Activated naive CD8-positive, alpha-beta T cell (primary cell): ENCODE data around the gene THAP8.
A peak's percentile ranks its signal among the peaks of the same experiment; 100 is the strongest.

ENCODE experiments used
- H3K27ac Mint-ChIP-seq: one replicate; pipeline ENCODE4 v1.8.0; 2021; ENCODE audit warnings: mixed read lengths
- H3K27me3 Mint-ChIP-seq: one replicate; pipeline ENCODE4 v1.8.0; 2021; ENCODE audit warnings: mixed read lengths
- H3K36me3 Mint-ChIP-seq: one replicate; pipeline ENCODE4 v1.8.0; 2021; ENCODE audit warnings: mixed read lengths
- H3K4me1 Mint-ChIP-seq: one replicate; pipeline ENCODE4 v1.8.0; 2021; ENCODE audit warnings: low read depth, mixed read lengths
- H3K4me3 Mint-ChIP-seq: one replicate; pipeline ENCODE4 v1.8.0; 2021; ENCODE audit warnings: mild to moderate bottlenecking, mixed read lengths
- H3K9me3 Mint-ChIP-seq: one replicate; pipeline ENCODE4 v1.8.0; 2021; ENCODE audit warnings: low read depth, mixed read lengths

The THAP8 gene

DNA sequence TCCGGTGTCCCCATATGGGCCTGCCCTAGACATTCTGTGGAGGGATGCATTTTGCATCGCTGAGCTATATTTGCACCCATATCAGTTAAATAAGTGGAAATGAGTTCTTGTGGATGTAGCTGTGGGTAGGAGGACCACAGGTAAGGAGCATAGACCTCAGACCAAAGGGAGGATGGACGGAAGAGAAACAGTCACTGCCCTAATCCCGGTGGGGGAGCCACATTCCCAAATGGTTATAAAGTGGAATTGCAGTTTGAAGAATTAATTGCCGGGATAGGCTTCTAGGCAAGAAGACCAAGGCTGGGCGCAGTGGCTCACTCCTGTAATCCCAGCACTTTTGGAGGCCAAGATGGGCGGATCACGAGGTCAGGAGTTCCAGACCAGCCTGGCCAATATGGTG, 57.3 kb downstream of the THAP8 start:
- Mint-ChIP-seq H3K4me3 (peak overlapping the region; percentile 94), H3K9me3 (no peaks in the 10 kb centered on the region), H3K27ac (peak overlapping the region; percentile 79), H3K27me3 (no peaks in the 10 kb centered on the region), H3K4me1 (peaks cover 35% of the 10 kb centered on the region), H3K36me3 (no peaks in the 10 kb centered on the region)

DNA sequence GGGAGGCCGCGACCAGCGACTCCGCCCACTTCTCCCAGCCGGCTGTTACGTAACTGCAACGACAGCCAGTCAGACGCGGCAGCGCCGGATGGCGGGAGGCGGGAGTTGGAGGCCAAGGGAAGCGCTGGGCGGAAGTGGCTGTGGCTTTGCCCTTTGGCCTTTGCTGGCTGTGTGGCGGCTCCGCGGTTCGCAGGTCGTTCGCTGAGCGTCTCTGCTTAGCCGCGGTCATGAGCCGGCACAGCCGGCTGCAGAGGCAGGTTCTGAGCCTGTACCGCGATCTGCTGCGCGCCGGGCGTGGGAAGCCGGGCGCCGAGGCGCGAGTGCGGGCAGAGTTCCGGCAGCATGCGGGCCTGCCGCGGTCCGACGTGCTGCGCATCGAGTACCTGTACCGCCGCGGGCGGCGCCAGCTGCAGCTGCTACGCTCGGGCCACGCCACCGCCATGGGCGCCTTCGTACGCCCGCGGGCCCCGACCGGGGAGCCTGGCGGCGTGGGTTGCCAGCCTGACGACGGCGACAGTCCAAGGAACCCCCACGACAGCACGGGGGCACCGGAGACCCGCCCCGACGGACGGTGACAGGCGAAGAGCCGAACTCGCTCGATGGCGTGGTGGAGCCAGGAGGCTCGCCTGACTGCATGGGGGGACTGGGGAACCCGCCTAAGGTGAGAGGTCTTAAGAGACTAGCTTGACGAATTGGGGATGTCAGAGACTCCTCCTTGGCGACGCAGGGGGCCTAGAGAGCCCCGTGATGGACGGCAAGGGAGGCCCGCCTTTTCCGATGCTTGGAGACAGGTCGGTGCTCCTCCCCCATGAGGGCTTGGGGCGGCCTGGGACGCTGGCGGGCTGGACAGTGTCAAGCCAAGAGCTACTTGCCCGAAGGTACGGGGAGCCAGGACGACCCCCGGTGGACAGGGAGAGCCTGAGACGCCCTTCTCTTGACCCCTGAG, 58.8 kb downstream of the THAP8 start, which contains the start of gene SDHAF1:
TSS of gene SDHAF1 (plus strand) at position 141 of the 946 bp plus-strand sequence. CDS start at position 228, 87 bp downstream.
- H3K36me3 Mint-ChIP-seq = no peaks in the 10 kb centered on the region
- H3K9me3 Mint-ChIP-seq = no peaks in the 10 kb centered on the region
- H3K27ac Mint-ChIP-seq = peak within 1 kb of the TSS; percentile 92
- peak within 1 kb of the TSS; percentile 94 for H3K4me3 Mint-ChIP-seq
- peaks cover 30% of the 10 kb centered on the region for H3K4me1 Mint-ChIP-seq
- H3K27me3 Mint-ChIP-seq = no peaks in the 10 kb centered on the region

DNA sequence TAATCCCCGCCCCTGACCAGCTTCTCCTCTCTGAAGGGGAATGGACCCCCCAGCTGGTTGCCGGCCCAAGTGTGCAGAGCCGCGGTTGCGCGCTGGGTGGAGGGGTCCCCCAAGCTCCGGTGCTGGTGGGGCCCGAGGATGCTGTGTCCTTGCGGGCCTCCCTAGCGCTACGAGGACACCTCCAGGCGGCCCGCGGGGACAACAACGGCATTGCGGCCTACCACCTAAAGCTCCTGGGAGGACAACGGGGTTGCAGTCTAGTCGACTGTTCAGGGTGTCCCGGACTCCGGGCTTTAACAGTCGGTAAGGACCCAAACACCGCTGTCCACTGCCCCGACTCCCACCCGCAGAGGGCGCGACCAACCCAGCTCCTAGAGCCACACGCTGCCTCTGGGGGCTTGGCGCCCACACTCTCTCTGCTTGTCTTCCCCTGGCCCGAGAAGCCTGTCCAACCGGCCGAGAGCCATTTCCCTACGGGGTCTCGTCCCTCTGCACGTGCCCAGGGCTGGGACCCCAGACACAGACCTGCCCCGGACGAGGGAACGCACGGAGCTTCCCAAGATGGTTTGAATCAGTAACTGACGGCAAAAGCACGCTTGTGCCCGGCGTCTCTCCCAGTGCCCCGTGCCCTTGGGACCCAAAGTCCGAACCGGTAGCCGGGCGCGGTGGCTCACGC, 60.0 kb downstream of the THAP8 start:
- Mint-ChIP-seq H3K27ac (peak overlapping the region; percentile 73), H3K36me3 (no peaks in the 10 kb centered on the region), H3K27me3 (no peaks in the 10 kb centered on the region), H3K4me1 (peaks cover 23% of the 10 kb centered on the region), H3K9me3 (no peaks in the 10 kb centered on the region), H3K4me3 (peak overlapping the region; percentile 73)

DNA sequence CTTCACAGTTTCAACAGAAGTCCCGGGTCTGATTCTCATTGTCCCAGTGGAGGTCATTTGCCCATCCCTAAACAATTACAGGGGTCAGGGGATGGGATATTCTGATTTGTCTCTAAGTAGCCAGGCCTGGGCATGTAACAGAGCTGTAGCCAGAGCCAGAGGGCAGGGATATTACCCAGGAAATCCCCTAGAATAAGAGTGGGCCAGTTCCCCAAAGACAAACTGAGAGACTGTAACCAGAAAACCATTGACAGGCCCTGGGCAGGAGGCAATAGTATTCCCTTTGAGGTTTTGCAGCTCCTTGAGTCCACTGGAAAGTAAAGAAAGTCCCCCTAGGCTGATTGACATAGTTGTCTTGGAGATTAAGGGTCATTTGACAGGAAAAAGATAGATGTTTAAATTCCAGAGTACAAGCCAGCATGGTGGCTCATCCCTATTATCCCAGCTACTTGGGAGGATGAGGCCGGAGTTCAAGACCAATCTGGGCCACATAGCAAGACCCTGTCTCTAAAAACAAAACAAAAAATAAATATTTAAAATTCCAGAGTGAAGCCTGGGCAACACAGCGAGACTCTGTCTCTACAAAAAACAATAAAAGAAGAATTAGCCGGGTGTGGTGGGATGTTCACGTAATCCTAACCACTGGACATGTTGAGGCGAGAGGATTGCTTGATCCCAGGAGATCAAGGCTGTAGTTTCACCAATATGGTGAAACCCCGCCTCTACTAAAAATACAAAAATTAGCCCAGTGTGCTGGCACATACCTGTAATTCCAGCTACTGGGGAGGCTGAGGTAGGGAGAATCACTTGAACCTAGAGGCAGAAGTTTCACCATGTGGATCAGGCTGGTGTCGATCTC, 60.9 kb downstream of the THAP8 start:
- Mint-ChIP-seq H3K4me1 (peaks cover 23% of the 10 kb centered on the region), H3K36me3 (peaks cover 2% of the 10 kb centered on the region), H3K9me3 (no peaks in the 10 kb centered on the region), H3K27ac (no peak overlapping the region), H3K27me3 (peaks cover 1% of the 10 kb centered on the region), H3K4me3 (peak overlapping the region; percentile 27)

DNA sequence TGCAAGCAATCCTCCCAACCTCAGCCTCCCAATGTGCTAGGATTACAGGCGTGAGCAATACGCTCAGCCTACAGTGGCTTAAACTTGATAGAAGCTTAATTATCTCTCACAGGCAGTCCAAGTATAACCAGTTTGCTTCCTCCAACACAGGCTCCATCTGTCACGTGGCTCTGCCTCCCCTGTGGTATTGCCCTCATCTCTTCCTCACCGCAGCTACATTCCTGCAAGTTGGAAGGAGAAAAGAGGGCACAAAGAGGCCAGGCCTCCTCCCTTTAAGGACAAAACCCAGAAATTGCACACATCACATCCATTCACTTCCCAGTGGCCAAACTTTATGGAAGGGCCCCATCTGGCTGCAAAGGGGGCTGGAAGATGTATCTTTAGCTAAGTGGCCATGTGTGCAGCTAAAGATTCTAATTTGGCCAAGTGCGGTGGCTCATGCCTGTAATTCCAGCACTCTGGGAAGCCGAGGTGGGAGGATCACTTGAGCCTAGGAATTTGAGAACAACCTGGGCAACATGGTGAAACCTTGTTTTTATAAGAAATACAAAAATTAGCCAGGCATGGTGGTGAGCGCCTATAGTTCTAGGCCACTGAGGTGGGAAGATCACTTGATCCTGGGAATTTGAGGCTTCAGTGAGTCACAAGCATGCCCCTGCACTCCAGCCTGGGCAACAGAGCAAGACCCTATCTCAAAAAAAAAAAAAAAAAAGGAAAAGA, 62.2 kb downstream of the THAP8 start:
- Mint-ChIP-seq H3K9me3 (no peaks in the 10 kb centered on the region), H3K36me3 (peaks cover 2% of the 10 kb centered on the region), H3K27ac (no peak overlapping the region), H3K4me3 (no peak overlapping the region), H3K4me1 (peaks cover 16% of the 10 kb centered on the region), H3K27me3 (peaks cover 2% of the 10 kb centered on the region)

DNA sequence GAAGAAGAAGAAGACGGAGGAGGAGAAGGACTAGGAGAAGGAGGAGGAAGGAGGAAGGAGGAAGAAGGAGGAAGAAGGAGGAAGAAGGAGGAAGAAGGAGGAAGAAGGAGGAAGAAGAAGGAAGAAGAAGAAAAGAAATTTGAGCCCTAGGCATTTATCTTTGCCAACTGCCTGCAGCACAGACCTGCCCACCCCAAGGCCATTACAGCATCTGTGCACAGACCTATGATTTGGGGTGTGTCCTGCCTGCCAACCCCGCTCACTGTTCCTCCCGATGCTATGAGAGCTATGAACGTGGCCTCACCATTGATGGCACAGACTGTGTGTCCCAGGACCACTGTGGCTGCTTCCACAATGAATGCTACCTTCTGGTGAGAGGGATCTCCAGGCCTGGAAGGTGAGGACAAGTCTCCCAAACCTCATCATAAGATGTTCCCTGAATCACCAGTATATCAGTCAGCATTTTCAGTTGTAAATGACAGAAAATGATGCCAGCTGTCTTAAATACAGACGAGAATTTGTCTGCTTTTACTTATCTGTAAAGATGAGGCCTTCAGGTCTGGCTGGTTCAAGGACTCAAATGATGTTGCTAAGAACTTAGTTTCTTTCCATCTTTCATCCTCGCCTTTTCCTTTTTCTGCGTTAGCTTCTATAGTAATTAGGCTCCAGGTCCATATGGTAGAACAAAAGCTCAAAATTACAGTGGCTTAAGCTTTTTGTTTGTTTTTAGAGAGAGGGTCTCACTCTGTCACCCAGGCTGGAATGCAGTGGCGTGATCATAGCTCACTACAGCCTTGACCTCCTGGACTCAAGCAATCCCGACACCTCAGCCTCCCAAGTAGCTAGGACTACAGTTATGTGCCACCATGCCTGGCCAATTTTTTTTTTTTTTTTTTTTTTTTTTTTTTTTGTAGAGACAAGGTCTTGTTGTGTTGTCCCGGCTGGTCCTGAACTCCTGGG, 63.0 kb downstream of the THAP8 start:
- Mint-ChIP-seq H3K4me3 (no peak overlapping the region), H3K4me1 (peaks cover 13% of the 10 kb centered on the region), H3K27ac (no peak overlapping the region), H3K27me3 (peaks cover 5% of the 10 kb centered on the region), H3K9me3 (no peaks in the 10 kb centered on the region), H3K36me3 (peaks cover 2% of the 10 kb centered on the region)

DNA sequence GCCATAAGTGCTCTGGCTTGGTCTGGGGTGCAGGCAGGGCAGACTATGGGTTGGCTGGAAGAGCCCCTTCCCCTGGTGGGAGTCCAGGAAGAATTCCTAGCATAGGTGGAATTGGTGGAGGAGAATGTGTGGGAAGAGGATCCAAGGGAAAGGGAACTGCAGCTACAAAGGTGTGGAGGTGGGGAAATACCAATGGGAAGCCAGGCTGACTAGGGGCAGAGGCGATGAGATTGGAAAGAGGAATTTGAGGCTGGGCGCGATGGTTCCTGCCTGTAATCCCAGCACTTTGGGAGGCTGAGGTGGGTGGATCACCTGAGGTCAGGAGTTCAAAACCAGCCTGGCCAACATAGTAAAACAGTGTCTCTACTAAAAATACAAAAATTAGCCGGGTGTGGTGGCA, 63.9 kb downstream of the THAP8 start:
- Mint-ChIP-seq H3K27ac (no peak overlapping the region), H3K9me3 (no peaks in the 10 kb centered on the region)

DNA sequence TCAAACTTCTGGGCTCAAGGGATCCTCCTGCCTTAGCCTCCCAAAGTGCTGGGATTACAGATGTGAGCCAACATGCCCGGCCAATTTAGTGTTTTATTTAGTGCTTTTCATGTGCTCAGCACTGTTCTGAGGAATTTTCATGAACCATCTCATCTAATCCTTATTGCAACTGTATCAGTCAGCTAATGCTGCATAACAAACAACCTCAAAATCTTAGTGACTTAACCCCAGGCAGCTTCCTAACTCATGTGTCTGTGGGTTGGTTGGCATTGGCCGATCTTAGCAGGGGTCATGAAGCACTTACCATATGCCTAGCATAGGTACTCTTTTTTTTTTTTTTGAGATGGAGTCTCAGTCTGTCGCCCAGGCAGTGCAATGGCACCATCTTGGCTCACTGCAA, 65.3 kb downstream of the THAP8 start:
- Mint-ChIP-seq H3K4me3 (no peak overlapping the region), H3K36me3 (peaks cover 2% of the 10 kb centered on the region), H3K27me3 (peaks cover 21% of the 10 kb centered on the region), H3K9me3 (no peaks in the 10 kb centered on the region), H3K4me1 (peaks cover 6% of the 10 kb centered on the region), H3K27ac (no peak overlapping the region)

More for the DNA sequence above, 63.9 kb downstream of the THAP8 start:
- H3K4me3 Mint-ChIP-seq = no peak overlapping the region
- H3K36me3 Mint-ChIP-seq = peaks cover 2% of the 10 kb centered on the region
- H3K27me3 Mint-ChIP-seq = peaks cover 13% of the 10 kb centered on the region
- peaks cover 9% of the 10 kb centered on the region for H3K4me1 Mint-ChIP-seq

DNA sequence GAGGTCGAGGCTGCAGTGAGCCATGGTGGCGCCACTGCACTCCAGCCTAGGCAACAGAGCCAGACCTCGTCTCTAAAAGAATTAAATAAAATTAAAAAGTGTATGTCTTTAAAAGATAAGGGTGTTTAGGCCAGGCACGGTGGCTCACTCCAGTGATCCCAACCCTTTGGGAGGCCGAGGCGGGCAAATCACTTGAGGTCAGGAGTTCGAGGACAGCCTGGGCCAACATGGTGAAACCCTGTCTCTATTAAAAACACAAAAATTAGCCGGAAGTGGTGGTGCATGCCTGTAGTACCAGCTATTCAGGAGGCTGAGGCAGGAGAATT, 66.6 kb downstream of the THAP8 start:
- H3K4me3 Mint-ChIP-seq = no peak overlapping the region
- no peak overlapping the region for H3K27ac Mint-ChIP-seq
- H3K36me3 Mint-ChIP-seq = peaks cover 2% of the 10 kb centered on the region
- no peaks in the 10 kb centered on the region for H3K9me3 Mint-ChIP-seq
- H3K4me1 Mint-ChIP-seq = peaks cover 6% of the 10 kb centered on the region
- peaks cover 22% of the 10 kb centered on the region for H3K27me3 Mint-ChIP-seq

DNA sequence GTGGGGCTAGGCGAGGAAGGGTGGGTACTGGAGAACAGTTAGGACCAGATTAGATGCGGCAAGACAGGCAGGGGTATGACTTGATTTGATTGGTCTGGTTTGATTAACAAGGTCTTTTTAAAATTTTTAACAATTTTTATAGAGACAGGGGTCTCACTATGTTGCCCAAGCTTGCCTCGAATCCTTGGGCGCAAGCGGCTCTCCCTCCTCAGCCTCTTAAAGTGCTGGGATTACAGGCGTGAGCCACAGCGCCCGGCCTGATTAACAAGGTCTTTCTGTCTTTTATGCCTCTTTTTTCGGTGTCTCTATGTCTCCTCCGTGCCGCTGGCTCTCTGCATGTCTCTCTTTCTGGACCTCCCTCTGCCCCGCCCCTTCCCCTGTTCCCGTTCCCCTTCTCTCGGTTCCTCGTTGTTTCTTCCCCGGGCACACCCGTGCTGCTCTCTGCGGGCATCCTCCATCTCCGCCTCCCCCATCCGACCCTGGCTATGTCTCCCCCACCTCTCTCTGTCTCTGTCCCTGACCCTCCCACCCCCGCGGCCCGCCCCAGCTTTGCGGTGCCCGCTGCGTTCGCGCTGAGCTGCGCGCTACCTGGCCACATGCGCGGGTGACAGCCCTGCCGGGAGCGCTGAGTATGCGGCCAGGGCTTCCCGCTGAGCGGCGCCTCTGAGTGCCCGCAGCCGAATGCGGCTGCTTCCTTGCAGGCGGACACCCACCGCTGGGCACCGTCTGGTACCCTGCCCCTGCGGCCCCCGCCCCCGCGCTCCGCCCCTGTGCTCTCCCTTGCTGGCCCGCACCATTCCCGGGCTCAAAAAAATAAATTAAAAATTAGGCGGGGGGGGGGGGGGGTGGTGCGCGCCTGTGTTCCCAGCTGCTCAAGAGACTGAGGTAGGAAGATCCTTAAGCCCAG, 67.2 kb downstream of the THAP8 start:
- Mint-ChIP-seq H3K27ac (no peak overlapping the region), H3K9me3 (no peaks in the 10 kb centered on the region), H3K4me1 (peaks cover 6% of the 10 kb centered on the region), H3K27me3 (peaks cover 22% of the 10 kb centered on the region), H3K36me3 (peaks cover 2% of the 10 kb centered on the region), H3K4me3 (peak overlapping the region; percentile 83)

DNA sequence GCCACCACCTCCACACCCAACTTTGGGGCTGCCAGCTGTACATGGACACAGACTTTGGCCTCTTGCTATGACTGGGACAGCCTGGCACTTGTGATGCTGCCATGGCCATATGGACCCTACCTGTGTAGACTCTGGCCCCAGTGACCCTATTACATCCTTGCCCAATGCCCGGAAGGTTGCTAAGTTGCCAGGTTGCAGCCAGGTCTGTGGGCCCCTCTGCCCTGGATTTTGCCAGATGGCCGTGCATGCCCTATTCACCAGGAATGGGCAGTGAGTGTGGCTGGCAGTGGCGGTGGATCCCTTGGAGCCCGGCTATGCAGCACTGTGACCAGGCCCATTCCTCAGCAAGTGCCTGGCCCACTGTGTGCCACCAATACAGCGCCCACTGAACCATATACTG, 68.0 kb downstream of the THAP8 start:
- Mint-ChIP-seq H3K9me3 (no peaks in the 10 kb centered on the region), H3K4me1 (peaks cover 6% of the 10 kb centered on the region), H3K27me3 (peaks cover 22% of the 10 kb centered on the region), H3K27ac (no peak overlapping the region), H3K4me3 (peak overlapping the region; percentile 73), H3K36me3 (peaks cover 2% of the 10 kb centered on the region)
